Fibroblast of lung (primary cell): ENCODE results near the gene SLC38A10.

Experiments
- EZH2 ChIP-seq: IDR thresholded peaks from 2 replicates; pipeline ENCODE4 v1.5.1; 2012; ENCODE audit warnings: low read length, control low read depth, mild to moderate bottlenecking; ENCODE audit errors: missing control alignments
- TF ChIP-seq, protein P1 (sequence below), 2 donors: IDR thresholded peaks in 1 of 2; conservative IDR thresholded peaks in 1 of 2; 1 replicate in 1 of 2; 2 replicates in 1 of 2; pipeline ENCODE4 v1.5.1; 2011 to 2012; ENCODE audit warnings: low read length in 2 of 2, control low read depth in 1 of 2, inconsistent platforms in 1 of 2, low read depth in 1 of 2, mild to moderate bottlenecking in 1 of 2

GRCh38 chr17:81333616-81334368 is 38.7 kb upstream of the SLC38A10 start:
- TF ChIP-seq, protein P1, sequence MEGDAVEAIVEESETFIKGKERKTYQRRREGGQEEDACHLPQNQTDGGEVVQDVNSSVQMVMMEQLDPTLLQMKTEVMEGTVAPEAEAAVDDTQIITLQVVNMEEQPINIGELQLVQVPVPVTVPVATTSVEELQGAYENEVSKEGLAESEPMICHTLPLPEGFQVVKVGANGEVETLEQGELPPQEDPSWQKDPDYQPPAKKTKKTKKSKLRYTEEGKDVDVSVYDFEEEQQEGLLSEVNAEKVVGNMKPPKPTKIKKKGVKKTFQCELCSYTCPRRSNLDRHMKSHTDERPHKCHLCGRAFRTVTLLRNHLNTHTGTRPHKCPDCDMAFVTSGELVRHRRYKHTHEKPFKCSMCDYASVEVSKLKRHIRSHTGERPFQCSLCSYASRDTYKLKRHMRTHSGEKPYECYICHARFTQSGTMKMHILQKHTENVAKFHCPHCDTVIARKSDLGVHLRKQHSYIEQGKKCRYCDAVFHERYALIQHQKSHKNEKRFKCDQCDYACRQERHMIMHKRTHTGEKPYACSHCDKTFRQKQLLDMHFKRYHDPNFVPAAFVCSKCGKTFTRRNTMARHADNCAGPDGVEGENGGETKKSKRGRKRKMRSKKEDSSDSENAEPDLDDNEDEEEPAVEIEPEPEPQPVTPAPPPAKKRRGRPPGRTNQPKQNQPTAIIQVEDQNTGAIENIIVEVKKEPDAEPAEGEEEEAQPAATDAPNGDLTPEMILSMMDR (conservative IDR thresholded peaks at IDR 0.05 in 1 of 2, IDR thresholded peaks at IDR 0.05 in 1 of 2; ENCODE audit: low read depth in 1 of 2, low read length in 2 of 2) = no peak
- no peak for TF ChIP-seq EZH2
